Spleen (tissue), 7 donors: Measurements from ENCODE around the gene DNER.

Source experiments
- POLR2A ChIP-seq, 3 donors: fragments of 450-650 bp; IDR thresholded peaks; one replicate each; pipeline ENCODE4 v1.5.1; 2017; ENCODE audit warnings: antibody characterized with exemption in 3 of 3, mild to moderate bottlenecking in 1 of 3
- POLR2AphosphoS5 ChIP-seq, 3 donors: sonication (generic); formaldehyde crosslinking; IDR thresholded peaks; one replicate each; pipeline ENCODE4 v1.5.1; 2017; ENCODE audit warnings: antibody characterized with exemption in 3 of 3
- TF ChIP-seq, protein P1 (sequence below), 11 experiments: fragments of 200-600 bp in 7 of 11; fragments of 450-650 bp in 4 of 11; sonication (generic) in 4 of 11; IDR thresholded peaks in 8 of 11; conservative IDR thresholded peaks in 3 of 11; 1 replicate in 7 of 11; 2 replicates in 4 of 11; pipeline versions ENCODE4 v1.4.0 to v1.8.0; 2016 to 2021; ENCODE audit warnings: antibody characterized with exemption in 11 of 11, inconsistent platforms in 4 of 11, mild to moderate bottlenecking in 1 of 11
- donor health status: DM: no; HTN: no; CAD: no; lungs with moderate emphysema.
- donor health status: DM: no; HTN: no; CAD: no.
- donor health status: DM: no; HTN: no; CAD: no.

DNA sequence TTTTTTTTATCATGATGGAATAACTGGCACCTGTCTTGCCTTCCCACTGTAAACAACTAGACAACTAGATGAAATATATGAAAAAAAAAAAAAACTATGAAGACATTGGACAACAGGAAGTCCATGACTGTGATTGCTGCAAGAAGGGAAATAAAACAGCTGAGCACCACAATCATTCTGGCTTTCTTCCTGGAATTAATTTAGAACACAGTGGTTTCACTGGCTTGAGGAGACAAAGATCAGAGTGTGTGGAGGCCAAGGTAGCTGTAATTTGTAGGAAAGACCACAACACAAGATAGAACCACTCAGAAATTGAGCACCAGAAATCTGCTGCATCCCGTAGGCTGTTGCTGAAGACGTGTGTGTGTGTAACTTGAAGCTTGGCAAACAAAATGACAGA, 322.2 kb downstream of the DNER start:
- TF ChIP-seq, protein P1, sequence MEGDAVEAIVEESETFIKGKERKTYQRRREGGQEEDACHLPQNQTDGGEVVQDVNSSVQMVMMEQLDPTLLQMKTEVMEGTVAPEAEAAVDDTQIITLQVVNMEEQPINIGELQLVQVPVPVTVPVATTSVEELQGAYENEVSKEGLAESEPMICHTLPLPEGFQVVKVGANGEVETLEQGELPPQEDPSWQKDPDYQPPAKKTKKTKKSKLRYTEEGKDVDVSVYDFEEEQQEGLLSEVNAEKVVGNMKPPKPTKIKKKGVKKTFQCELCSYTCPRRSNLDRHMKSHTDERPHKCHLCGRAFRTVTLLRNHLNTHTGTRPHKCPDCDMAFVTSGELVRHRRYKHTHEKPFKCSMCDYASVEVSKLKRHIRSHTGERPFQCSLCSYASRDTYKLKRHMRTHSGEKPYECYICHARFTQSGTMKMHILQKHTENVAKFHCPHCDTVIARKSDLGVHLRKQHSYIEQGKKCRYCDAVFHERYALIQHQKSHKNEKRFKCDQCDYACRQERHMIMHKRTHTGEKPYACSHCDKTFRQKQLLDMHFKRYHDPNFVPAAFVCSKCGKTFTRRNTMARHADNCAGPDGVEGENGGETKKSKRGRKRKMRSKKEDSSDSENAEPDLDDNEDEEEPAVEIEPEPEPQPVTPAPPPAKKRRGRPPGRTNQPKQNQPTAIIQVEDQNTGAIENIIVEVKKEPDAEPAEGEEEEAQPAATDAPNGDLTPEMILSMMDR (IDR thresholded peaks at IDR 0.05 in 8 of 11, conservative IDR thresholded peaks at IDR 0.05 in 3 of 11) = no peak
- TF ChIP-seq POLR2A (IDR thresholded peaks at IDR 0.05) (no peak), POLR2AphosphoS5 (IDR thresholded peaks at IDR 0.05) (no peak)
